ENCODE data around the gene MAPK13.

DNA sequence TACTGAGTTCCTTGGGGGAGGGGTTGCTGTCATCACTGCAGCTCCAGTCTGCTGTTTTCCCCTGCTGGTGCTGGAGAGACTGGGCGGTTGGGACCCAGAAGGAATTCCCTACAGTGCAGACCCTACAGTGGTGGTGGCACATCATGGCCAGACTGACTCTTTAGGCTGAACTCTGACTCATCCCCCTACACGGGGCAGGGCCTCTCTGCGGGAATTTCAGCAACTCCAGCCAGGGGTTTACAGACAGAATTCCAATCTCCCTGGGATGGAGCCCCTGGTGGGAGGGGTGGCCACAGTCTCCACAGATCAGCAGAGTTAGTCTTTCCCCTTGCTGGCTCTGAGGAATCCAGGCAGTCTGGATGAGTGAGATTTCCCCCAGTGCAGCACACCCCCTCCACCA is 46.9 kb upstream of the MAPK13 start:
- TF ChIP-seq ATF1 (CRISPR knock-in tag; IDR thresholded peaks at IDR 0.05) (no peak), ZNF416 (CRISPR knock-in tag; IDR thresholded peaks at IDR 0.05) (no peak)
- TF ChIP-seq, protein P1, sequence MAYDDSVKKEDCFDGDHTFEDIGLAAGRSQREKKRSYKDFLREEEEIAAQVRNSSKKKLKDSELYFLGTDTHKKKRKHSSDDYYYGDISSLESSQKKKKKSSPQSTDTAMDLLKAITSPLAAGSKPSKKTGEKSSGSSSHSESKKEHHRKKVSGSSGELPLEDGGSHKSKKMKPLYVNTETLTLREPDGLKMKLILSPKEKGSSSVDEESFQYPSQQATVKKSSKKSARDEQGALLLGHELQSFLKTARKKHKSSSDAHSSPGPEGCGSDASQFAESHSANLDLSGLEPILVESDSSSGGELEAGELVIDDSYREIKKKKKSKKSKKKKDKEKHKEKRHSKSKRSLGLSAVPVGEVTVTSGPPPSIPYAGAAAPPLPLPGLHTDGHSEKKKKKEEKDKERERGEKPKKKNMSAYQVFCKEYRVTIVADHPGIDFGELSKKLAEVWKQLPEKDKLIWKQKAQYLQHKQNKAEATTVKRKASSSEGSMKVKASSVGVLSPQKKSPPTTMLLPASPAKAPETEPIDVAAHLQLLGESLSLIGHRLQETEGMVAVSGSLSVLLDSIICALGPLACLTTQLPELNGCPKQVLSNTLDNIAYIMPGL (CRISPR knock-in tag; IDR thresholded peaks at IDR 0.05), result no peak

Measured in WTC11 (cell line).